Neural progenitor cell (in vitro differentiated cells): ENCODE measurements around the gene SND1. TPM values are rescaled to one million over a fixed set of nuclear protein-coding genes. Genes with fewer than 3 reads are reported as not detected.

ENCODE experiments used
- DNase-seq: peaks from one replicate; pipeline ENCODE4 v3.0.0-alpha.2; 2016; ENCODE audit warnings: low spot score
- H2AFZ ChIP-seq: fragments of 200-600 bp; sonication (generic); replicated peaks from 2 replicates; pipeline ENCODE4 v1.6.1; 2016; ENCODE audit warnings: antibody characterized with exemption
- H3F3A ChIP-seq: fragments of 200-600 bp; sonication (generic); 2 replicates; pipeline ENCODE4 v1.6.1; 2016; ENCODE audit warnings: antibody characterized with exemption, low read depth
- H3K27ac ChIP-seq: fragments of 200-600 bp; sonication (generic); 2 replicates; pipeline ENCODE4 v1.5.1; 2016; ENCODE audit warnings: mild to moderate bottlenecking
- H3K27me3 ChIP-seq: fragments of 200-600 bp; sonication (generic); 2 replicates; pipeline ENCODE4 v1.6.1; 2016; ENCODE audit warnings: mild to moderate bottlenecking, moderate library complexity
- H3K36me3 ChIP-seq: fragments of 200-600 bp; sonication (generic); 2 replicates; pipeline ENCODE4 v1.5.1; 2016
- H3K4me1 ChIP-seq: fragments of 200-600 bp; sonication (generic); 2 replicates; pipeline ENCODE4 v1.6.1; 2016; ENCODE audit warnings: mixed run types
- H3K4me2 ChIP-seq: fragments of 200-600 bp; sonication (generic); 2 replicates; pipeline ENCODE4 v1.6.1; 2016
- H3K4me3 ChIP-seq: fragments of 200-600 bp; sonication (generic); 2 replicates; pipeline ENCODE4 v1.5.1; 2016
- H3K79me2 ChIP-seq: fragments of 200-600 bp; sonication (generic); 2 replicates; pipeline ENCODE4 v1.6.1; 2016; ENCODE audit warnings: low read depth
- H3K9ac ChIP-seq: fragments of 200-600 bp; sonication (generic); 2 replicates; pipeline ENCODE4 v1.6.1; 2016
- H3K9me3 ChIP-seq: fragments of 200-600 bp; sonication (generic); 2 replicates; pipeline ENCODE4 v1.5.1; 2016; ENCODE audit warnings: low read depth
- H4K20me1 ChIP-seq: fragments of 200-600 bp; sonication (generic); 2 replicates; pipeline ENCODE4 v1.6.1; 2016; ENCODE audit warnings: low read depth
- H3K27ac Mint-ChIP-seq: 3 replicates; pipeline ENCODE4 v1.8.0; 2021; ENCODE audit warnings: mixed read lengths
- H3K27me3 Mint-ChIP-seq: 2 replicates; pipeline ENCODE4 v1.8.0; 2022; ENCODE audit warnings: low read depth, mild to moderate bottlenecking, inconsistent platforms, moderate library complexity, mixed read lengths; ENCODE audit not compliant: insufficient read depth
- H3K36me3 Mint-ChIP-seq: 3 replicates; pipeline ENCODE4 v1.8.0; 2021; ENCODE audit warnings: mixed read lengths
- H3K4me1 Mint-ChIP-seq: 3 replicates; pipeline ENCODE4 v1.8.0; 2021; ENCODE audit warnings: mixed read lengths
- H3K4me3 Mint-ChIP-seq: 3 replicates; pipeline ENCODE4 v1.8.0; 2021; ENCODE audit warnings: mild to moderate bottlenecking, moderate library complexity, mixed read lengths
- H3K9me3 Mint-ChIP-seq: 3 replicates; pipeline ENCODE4 v1.8.0; 2020; ENCODE audit warnings: mixed read lengths
- EZH2 ChIP-seq: fragments of 200-600 bp; sonication (generic); IDR thresholded peaks from 2 replicates; pipeline ENCODE4 v1.6.1; 2017; ENCODE audit warnings: antibody characterized with exemption, mild to moderate bottlenecking, moderate library complexity
- EZH2phosphoT487 ChIP-seq: fragments of 200-600 bp; sonication (generic); IDR thresholded peaks from 2 replicates; pipeline ENCODE4 v1.6.1; 2017; ENCODE audit warnings: antibody characterized with exemption
- total RNA-seq: library from RNA; depleted of rRNA; stranded (reverse); fragments of >200 nt; gene quantifications from 2 replicates; pipeline ENCODE4 v1.2.3, GENCODE V29; 2015; ENCODE audit warnings: low replicate concordance
- TF ChIP-seq, protein P1 (sequence below): fragments of 200-600 bp; sonication (generic); IDR thresholded peaks from 2 replicates; pipeline ENCODE4 v1.5.1; 2017; ENCODE audit warnings: antibody characterized with exemption, mild to moderate bottlenecking

Gene SND1
- total RNA-seq, 1 donor from 2014 or later: 154 TPM

DNA sequence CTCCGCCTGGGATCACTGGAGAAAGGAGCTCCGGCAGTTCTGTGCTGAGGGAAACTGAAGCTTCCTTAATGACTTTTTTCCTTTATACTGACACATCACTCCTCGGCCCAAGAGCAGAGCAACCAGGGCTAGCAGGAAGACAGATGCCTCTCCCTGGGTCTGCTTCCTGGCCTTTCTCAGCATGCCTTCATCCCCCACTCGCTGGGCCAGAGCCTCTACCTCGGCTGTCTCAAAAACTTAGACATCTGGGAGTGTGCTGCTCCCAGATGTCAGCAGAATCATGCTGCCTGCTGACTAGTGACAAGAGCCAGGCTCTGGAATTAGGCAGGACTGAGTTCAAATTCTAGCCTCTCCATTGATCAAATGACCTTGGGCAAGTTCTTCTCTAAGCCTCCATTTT lies 403.6 kb downstream of the SND1 start:
- H3K4me3 ChIP-seq: no peak overlapping the region
- no peaks in the 10 kb centered on the region for H3K27me3 ChIP-seq
- H2AFZ ChIP-seq: no peak overlapping the region
- no peak overlapping the region for H3K27ac ChIP-seq
- H3K4me1 Mint-ChIP-seq: peaks cover 32% of the 10 kb centered on the region
- peaks cover 2% of the 10 kb centered on the region for H3K27me3 Mint-ChIP-seq
- H3K9ac ChIP-seq: no peak overlapping the region
- peaks cover 21% of the 10 kb centered on the region for H3K4me1 ChIP-seq
- no peaks in the 10 kb centered on the region for H3K79me2 ChIP-seq
- peaks cover 3% of the 10 kb centered on the region for H4K20me1 ChIP-seq
- H3K9me3 ChIP-seq: no peaks in the 10 kb centered on the region
- TF ChIP-seq EZH2 (no peak), EZH2phosphoT487 (no peak)
- TF ChIP-seq, protein P1, sequence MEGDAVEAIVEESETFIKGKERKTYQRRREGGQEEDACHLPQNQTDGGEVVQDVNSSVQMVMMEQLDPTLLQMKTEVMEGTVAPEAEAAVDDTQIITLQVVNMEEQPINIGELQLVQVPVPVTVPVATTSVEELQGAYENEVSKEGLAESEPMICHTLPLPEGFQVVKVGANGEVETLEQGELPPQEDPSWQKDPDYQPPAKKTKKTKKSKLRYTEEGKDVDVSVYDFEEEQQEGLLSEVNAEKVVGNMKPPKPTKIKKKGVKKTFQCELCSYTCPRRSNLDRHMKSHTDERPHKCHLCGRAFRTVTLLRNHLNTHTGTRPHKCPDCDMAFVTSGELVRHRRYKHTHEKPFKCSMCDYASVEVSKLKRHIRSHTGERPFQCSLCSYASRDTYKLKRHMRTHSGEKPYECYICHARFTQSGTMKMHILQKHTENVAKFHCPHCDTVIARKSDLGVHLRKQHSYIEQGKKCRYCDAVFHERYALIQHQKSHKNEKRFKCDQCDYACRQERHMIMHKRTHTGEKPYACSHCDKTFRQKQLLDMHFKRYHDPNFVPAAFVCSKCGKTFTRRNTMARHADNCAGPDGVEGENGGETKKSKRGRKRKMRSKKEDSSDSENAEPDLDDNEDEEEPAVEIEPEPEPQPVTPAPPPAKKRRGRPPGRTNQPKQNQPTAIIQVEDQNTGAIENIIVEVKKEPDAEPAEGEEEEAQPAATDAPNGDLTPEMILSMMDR: no peak
- no peak for DNase-seq
- no peak overlapping the region for H3K4me2 ChIP-seq
- H3F3A ChIP-seq: peaks cover 6% of the 10 kb centered on the region
- no peaks in the 10 kb centered on the region for H3K9me3 Mint-ChIP-seq
- no peak overlapping the region for H3K4me3 Mint-ChIP-seq
- no peaks in the 10 kb centered on the region for H3K36me3 Mint-ChIP-seq
- no peaks in the 10 kb centered on the region for H3K36me3 ChIP-seq
- no peak overlapping the region for H3K27ac Mint-ChIP-seq

DNA sequence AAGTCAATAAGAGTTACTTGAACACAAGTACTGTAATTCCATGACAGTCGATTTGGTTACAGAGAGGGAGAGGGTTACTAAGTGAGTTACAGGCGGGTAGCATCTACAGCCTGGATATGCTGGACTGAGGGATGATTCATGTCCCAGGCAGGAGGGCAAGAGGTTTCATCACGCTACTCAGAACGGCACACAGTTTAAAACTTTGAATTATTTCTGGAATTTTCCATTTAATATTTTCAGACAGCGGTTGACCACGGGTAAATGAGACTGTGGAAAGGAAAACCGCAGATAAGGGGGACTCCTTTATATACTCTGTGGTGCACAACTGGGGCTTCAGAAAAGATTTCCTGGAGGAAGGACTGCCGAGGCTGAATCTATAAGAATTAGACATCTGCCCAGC lies 404.9 kb downstream of the SND1 start:
- H3K36me3 Mint-ChIP-seq: no peaks in the 10 kb centered on the region
- no peak for DNase-seq
- H3K27me3 Mint-ChIP-seq: peaks cover 3% of the 10 kb centered on the region
- Histone ChIP-seq H3K27ac (no peak overlapping the region), H4K20me1 (peaks cover 3% of the 10 kb centered on the region), H3F3A (peaks cover 6% of the 10 kb centered on the region), H3K4me1 (peaks cover 30% of the 10 kb centered on the region), H2AFZ (no peak overlapping the region), H3K27me3 (no peaks in the 10 kb centered on the region), H3K9me3 (no peaks in the 10 kb centered on the region), H3K9ac (no peak overlapping the region), H3K4me3 (no peak overlapping the region), H3K36me3 (no peaks in the 10 kb centered on the region), H3K79me2 (no peaks in the 10 kb centered on the region), H3K4me2 (no peak overlapping the region)
- H3K4me1 Mint-ChIP-seq: peaks cover 43% of the 10 kb centered on the region
- TF ChIP-seq, protein P1: no peak
- TF ChIP-seq EZH2: no peak
- no peak for TF ChIP-seq EZH2phosphoT487
- no peak overlapping the region for H3K27ac Mint-ChIP-seq
- no peak overlapping the region for H3K4me3 Mint-ChIP-seq
- H3K9me3 Mint-ChIP-seq: no peaks in the 10 kb centered on the region

DNA sequence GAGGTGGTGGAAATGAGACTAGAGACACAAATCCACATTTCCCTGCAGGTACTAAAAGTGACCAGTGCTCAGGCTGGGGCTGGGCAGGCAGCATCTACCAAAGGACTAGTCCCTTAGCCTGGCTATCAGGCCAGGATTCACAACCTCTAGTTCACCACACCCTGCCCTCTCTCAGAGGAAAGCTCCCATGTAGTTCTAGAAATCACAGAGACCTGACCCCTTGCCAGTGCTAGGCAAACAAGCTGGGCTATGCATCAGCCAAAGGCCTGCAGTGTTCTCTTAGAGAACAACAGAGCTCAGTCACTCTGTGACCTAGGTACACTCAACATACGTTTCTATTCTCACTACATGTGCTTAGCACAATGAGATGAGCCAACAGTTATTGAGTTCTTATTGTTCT lies 405.9 kb downstream of the SND1 start:
- H3K9me3 Mint-ChIP-seq: no peaks in the 10 kb centered on the region
- H3K9ac ChIP-seq: no peak overlapping the region
- no peak overlapping the region for H3K4me3 ChIP-seq
- TF ChIP-seq EZH2: no peak
- TF ChIP-seq EZH2phosphoT487: no peak
- TF ChIP-seq, protein P1: no peak
- peaks cover 3% of the 10 kb centered on the region for H3K27me3 Mint-ChIP-seq
- no peak overlapping the region for H3K27ac Mint-ChIP-seq
- H3K4me1 ChIP-seq: peaks cover 36% of the 10 kb centered on the region
- H3K4me1 Mint-ChIP-seq: peaks cover 47% of the 10 kb centered on the region
- no peaks in the 10 kb centered on the region for H3K9me3 ChIP-seq
- no peak overlapping the region for H3K4me2 ChIP-seq
- no peaks in the 10 kb centered on the region for H3K27me3 ChIP-seq
- H3F3A ChIP-seq: peaks cover 6% of the 10 kb centered on the region
- H3K4me3 Mint-ChIP-seq: no peak overlapping the region
- peaks cover 2% of the 10 kb centered on the region for H3K36me3 Mint-ChIP-seq
- H4K20me1 ChIP-seq: peaks cover 3% of the 10 kb centered on the region
- no peaks in the 10 kb centered on the region for H3K36me3 ChIP-seq
- no peaks in the 10 kb centered on the region for H3K79me2 ChIP-seq
- H3K27ac ChIP-seq: no peak overlapping the region
- DNase-seq: no peak
- no peak overlapping the region for H2AFZ ChIP-seq
